ENCODE data around the gene ZPBP. TPM values are rescaled to one million over a fixed set of nuclear protein-coding genes. Genes with fewer than 3 reads are reported as not detected.

The ZPBP gene
- total RNA-seq, 1 experiment from 2014 or later, result not detected

DNA sequence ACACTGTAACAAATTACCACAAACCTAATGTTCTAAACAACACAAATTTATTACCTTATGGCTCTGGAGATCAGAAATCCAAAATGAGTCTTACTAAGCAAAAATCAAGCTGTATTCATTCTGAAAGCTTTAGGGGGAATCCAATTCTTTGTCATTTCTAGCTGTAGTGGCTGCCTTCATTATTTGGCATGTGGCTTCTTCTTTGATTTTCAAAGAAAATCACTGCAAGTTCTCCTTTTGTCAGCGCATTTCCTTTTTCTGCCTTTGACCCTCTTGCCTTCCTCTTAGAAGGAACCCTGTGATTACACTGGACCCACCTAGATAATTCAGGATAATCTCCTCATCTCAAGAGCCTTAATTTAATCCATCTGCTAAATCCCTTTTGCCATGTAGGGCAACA lies 36.9 kb downstream of the ZPBP start:
- H4K8ac ChIP-seq (replicated peaks; ENCODE audit: insufficient read length, low read depth, low read length), result no peak overlapping the region
- no peak for DNase-seq
- Mint-ChIP-seq H3K27ac (no peak overlapping the region), H3K36me3 (ENCODE audit: insufficient read depth in 1 of 3, low read depth in 3 of 3) (no peaks in the 10 kb centered on the region), H3K4me3 (no peak overlapping the region; a peak in 1 of 5 replicates), H3K4me1 (peaks cover 0 to 5% of the 10 kb centered on the region in 2 experiments; a peak in 1 of 4 replicates), H3K27me3 (ENCODE audit: low read depth) (no peaks in the 10 kb centered on the region; the same call in 1 of the 2 replicates), H3K9me3 (peaks cover 0 to 4% of the 10 kb centered on the region in 2 experiments; a peak in 4 of 5 replicates)
- no CpG with 5 or more reads among the region's 1 CpG for WGBS (ENCODE audit: extremely low coverage, insufficient read length, low lambda C conversion rate)
- H4K20me1 ChIP-seq (ENCODE audit: control insufficient read depth, insufficient read depth, insufficient read length), result no peaks in the 10 kb centered on the region
- no peak overlapping the region for H3K4me2 ChIP-seq (ENCODE audit: insufficient read depth, insufficient read length, low read length)
- no peaks in the 10 kb centered on the region for H3K4me1 ChIP-seq (ENCODE audit: insufficient read depth, low read length)
- H2BK5ac ChIP-seq (ENCODE audit: insufficient read length, low read length), result no peak overlapping the region
- H2BK12ac ChIP-seq (ENCODE audit: insufficient read length, low read depth, low read length), result no peak overlapping the region
- no peaks in the 10 kb centered on the region for H3K27me3 ChIP-seq (ENCODE audit: insufficient read depth, low read length)
- H3K9me3 ChIP-seq (ENCODE audit: control insufficient read depth, low read depth, low read length), result no peaks in the 10 kb centered on the region
- H3K23ac ChIP-seq (ENCODE audit: insufficient read length, low read depth, low read length), result no peak overlapping the region
- no peak overlapping the region for H3K27ac ChIP-seq (ENCODE audit: insufficient read length, low read depth, low read length)
- no peak overlapping the region for H4K5ac ChIP-seq (ENCODE audit: insufficient read length, low read depth, low read length)
- no peak overlapping the region for H3K18ac ChIP-seq (ENCODE audit: insufficient read length, low read depth, low read length)
- H3K23me2 ChIP-seq (ENCODE audit: insufficient read length, low read depth, low read length, poor library complexity, severe bottlenecking), result no peaks in the 10 kb centered on the region
- no peak overlapping the region for H2BK120ac ChIP-seq (ENCODE audit: low read depth, low read length, poor library complexity, severe bottlenecking)
- H3K9ac ChIP-seq (ENCODE audit: extremely low read depth, insufficient read length, low read length), result no peak overlapping the region
- no peak overlapping the region for H2AK5ac ChIP-seq (ENCODE audit: insufficient read length, low read length)
- H4K91ac ChIP-seq (ENCODE audit: insufficient read length, low read depth, low read length), result no peak overlapping the region
- TF ChIP-seq, protein P1, sequence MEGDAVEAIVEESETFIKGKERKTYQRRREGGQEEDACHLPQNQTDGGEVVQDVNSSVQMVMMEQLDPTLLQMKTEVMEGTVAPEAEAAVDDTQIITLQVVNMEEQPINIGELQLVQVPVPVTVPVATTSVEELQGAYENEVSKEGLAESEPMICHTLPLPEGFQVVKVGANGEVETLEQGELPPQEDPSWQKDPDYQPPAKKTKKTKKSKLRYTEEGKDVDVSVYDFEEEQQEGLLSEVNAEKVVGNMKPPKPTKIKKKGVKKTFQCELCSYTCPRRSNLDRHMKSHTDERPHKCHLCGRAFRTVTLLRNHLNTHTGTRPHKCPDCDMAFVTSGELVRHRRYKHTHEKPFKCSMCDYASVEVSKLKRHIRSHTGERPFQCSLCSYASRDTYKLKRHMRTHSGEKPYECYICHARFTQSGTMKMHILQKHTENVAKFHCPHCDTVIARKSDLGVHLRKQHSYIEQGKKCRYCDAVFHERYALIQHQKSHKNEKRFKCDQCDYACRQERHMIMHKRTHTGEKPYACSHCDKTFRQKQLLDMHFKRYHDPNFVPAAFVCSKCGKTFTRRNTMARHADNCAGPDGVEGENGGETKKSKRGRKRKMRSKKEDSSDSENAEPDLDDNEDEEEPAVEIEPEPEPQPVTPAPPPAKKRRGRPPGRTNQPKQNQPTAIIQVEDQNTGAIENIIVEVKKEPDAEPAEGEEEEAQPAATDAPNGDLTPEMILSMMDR (conservative IDR thresholded peaks at IDR 0.05), result no peak
- H2BK20ac ChIP-seq (ENCODE audit: low read depth, low read length, poor library complexity, severe bottlenecking), result no peak overlapping the region
- no peak overlapping the region for H2AFZ ChIP-seq (ENCODE audit: low read length)
- H3T11ph ChIP-seq (ENCODE audit: low read length), result no peak overlapping the region
- H3K4ac ChIP-seq (ENCODE audit: low read depth, low read length), result no peak overlapping the region
- no peak overlapping the region for H3K14ac ChIP-seq (ENCODE audit: insufficient read depth, low read length)
- no peak overlapping the region for H2BK15ac ChIP-seq (ENCODE audit: low read depth, low read length)
- H3K56ac ChIP-seq (ENCODE audit: insufficient read length, low read depth, low read length), result no peak overlapping the region
- H3K79me1 ChIP-seq (ENCODE audit: insufficient read depth, low read depth, low read length, poor library complexity, severe bottlenecking), result no peaks in the 10 kb centered on the region
- H3K79me2 ChIP-seq (ENCODE audit: insufficient read depth, low read length), result no peaks in the 10 kb centered on the region

Measured in H9 (cell line).